Stimulated activated CD4-positive, alpha-beta T cell treated with anti-CD3 and anti-CD28 coated beads, Interleukin-12 subunit alpha, Interleukin-12 subunit beta, amount 100 ng/mL, for 24 hours (primary cell): Measurements from ENCODE around the gene LHFPL2.

Experiments used
- DNase-seq, 2 experiments: peaks; one replicate each; pipeline ENCODE4 v3.0.0-alpha.2; 2020; ENCODE audit warnings: low read depth in 2 of 2

The LHFPL2 gene

GRCh38 chr5:78546276-78546996 lies 102.1 kb downstream of the LHFPL2 start:
- no peak for DNase-seq

GRCh38 chr5:78545406-78545805 lies 103.2 kb downstream of the LHFPL2 start:
- DNase-seq = no peak

GRCh38 chr5:78544561-78545201 lies 103.9 kb downstream of the LHFPL2 start:
- DNase-seq = no peak

DNA sequence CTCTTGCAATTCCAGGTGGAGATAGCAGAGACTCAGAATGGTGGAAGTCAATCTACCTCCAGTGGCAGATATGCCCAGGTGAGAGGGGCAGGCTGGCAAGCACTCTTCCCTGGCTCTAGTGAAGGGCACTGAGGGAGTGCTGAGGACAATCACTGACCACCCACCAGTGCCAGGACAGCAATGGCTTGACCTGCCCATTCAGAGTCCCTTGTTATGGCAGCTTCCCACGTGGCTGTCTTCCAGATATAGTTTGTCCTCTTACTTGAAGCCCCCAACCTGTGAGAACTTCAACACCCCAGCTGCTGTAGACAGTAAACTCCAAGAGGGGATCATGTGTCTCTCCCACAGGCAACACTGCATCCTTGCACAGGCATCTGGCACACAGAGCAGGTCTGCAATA lies 104.7 kb downstream of the LHFPL2 start:
- no peak for DNase-seq

DNA sequence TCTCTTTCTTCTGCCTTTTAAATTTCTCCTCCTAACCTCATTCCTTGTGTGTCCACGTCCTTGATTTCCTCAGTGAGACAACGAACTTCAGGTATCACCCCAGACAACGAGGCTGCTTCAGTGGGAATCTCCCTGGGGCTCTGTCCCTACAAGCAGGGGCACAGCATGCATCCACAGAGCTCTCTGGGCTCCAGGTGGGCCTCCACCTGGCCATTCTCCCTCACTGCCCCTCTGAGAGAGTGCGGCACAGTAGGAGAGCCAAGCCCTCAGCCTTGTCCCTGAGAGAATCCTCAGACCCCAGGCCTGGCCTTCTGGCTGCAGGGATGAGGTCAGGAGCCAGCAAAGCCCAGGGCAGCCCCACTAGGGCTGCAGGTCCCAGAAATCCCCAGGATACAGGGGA lies 105.3 kb downstream of the LHFPL2 start:
- no peak for DNase-seq

DNA sequence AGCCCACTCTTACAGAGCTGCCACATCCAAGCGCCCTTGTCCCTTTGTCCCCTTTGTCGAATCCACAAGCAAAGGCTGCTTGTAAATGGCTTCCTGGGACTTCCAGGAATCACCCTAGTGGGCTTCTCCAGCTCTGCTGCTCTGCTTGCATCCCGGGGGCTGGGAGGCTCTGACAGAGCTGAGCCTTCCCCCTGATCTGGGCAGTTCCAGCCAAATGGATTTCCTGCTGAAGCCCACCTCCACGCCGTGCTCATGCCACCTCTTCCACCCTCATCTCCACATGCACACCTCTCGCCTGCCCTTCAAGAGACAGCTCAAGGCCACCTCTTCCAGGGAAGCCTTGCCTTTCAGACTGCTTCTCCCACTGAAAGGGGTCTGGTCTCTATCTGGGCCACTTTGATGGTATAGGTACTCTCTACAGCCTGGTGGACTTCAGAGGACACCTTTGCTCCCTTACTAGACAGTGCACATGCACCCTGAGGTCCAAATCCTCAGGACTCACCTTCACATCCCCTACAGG lies 106.2 kb downstream of the LHFPL2 start:
- no peak for DNase-seq

DNA sequence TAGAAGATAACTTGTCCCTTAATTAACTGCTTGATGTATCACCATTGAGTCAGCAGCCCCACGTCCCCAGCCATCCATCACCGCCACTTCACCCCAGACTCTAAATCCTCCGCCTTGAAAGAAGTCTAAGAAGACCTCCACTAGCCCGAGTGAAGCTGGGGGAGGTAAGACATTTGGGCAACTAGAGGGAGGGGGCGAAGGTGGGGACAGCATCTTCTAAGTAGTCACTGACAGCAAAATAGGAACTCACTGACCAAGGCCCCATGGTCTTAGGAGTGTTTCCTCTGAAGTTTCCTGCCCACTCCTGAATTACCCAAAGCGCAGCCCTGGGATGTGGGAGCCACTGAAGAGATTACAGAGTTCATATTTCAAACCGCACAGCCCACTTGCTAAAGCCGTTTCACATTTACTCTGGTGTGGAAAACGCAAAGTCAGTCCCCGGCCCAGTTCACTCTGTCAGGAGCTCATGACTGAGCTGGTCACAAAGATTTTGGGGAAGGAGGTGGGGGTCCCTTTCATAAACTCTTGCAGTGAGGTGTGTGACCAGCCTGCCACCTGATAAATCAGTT lies 107.4 kb downstream of the LHFPL2 start:
- no peak for DNase-seq

GRCh38 chr5:78540335-78541085 lies 108.1 kb downstream of the LHFPL2 start:
- DNase-seq = no peak

DNA sequence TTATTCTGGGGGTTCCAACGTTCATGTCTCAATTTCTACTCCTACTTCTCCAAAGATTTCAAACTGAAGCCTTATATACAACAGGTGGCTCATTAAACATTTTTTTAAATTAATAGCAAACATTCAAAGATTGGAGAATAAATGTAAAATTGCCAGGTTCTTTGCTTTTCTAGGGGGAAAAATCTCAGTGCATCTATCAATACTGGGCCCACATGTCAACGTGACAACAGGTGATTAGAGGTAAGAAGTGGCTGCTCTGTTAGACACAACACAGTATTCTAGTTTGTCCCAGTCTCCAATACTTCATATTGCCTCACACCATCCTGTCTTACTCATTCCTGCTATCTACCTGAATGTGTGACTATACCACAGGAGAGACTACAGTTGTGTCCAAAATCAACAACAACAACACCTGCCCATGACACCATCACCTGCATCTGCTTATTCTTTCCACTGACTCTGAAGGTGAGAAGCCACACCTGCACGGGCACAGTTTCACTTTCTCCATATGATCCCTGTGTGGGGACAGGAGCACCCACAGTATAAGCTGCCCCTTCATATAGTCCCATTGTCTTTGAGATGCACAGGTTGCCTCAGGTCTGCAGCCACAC lies 110.2 kb downstream of the LHFPL2 start:
- DNase-seq = no peak

- DNase-seq = no peak
Observed at GRCh38 chr5:78537821-78538220, 110.8 kb downstream of the LHFPL2 start.

GRCh38 chr5:78537411-78537810 lies 111.2 kb downstream of the LHFPL2 start:
- no peak for DNase-seq

DNA sequence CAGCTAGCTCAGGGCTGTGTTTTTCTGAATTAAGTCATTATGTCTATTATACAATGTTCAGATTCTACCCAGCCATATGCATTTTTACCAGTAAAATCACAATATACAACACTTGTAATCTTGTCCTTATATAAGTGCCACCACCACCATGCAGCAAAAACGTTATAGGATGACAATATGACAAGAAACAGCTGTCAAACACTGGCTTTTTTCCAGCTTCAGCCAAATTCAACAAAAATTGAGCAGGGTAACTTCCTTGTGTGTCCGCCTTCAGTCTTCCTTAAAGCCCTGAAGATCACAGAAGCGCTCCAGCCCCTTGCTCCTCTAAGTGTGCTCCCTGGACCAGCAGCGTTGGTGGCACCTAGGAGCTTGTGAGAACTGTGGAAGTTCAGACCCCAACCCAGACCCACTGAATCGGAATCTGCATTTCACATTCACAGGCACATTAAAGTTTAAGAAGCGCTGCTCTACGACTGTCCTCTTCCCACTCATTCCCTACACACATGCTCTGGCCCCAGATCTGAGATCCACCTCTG lies 111.8 kb downstream of the LHFPL2 start:
- DNase-seq = no peak

GRCh38 chr5:78534905-78535200 lies 113.7 kb downstream of the LHFPL2 start:
- DNase-seq = no peak

GRCh38 chr5:78534148-78534904 lies 114.2 kb downstream of the LHFPL2 start:
- no peak for DNase-seq

- DNase-seq = no peak
Observed at GRCh38 chr5:78533356-78533755, 115.2 kb downstream of the LHFPL2 start.

DNA sequence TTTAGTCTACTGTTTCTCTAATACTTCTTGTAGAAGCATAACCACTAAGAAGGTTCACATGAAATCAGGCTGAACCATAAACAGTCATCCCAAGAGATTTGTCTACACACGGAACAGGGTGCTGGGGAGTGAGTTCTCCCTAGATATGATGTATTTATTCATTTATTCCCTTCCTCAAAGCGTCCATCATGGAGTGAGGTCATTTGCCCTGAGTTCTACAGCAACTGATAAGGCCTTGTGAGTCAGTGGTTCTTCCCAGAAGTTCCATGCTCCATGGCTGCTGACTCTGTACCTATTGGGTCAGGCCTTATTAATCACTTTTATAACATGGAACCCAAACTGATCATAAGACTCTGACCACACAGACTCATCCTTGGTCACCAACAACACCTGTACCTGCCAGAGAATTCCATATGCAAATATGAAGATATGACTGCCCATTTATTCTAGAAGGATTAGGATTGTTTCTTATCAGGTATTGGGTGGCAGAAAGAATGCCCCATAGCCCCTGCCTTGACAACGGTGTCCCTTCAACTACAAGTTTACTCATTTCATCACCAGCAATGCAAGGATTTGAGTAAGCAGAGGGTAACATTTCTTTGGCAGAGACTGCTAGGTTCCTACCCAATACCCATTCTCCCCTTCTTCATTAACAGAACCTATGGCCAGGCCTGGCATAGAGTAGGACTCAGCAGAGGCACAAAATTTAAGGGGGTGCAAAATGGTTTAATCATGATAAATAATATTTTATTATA lies 118.1 kb downstream of the LHFPL2 start:
- DNase-seq = no peak

- no peak for DNase-seq
Observed at GRCh38 chr5:78527925-78528324, 120.6 kb downstream of the LHFPL2 start.

DNA sequence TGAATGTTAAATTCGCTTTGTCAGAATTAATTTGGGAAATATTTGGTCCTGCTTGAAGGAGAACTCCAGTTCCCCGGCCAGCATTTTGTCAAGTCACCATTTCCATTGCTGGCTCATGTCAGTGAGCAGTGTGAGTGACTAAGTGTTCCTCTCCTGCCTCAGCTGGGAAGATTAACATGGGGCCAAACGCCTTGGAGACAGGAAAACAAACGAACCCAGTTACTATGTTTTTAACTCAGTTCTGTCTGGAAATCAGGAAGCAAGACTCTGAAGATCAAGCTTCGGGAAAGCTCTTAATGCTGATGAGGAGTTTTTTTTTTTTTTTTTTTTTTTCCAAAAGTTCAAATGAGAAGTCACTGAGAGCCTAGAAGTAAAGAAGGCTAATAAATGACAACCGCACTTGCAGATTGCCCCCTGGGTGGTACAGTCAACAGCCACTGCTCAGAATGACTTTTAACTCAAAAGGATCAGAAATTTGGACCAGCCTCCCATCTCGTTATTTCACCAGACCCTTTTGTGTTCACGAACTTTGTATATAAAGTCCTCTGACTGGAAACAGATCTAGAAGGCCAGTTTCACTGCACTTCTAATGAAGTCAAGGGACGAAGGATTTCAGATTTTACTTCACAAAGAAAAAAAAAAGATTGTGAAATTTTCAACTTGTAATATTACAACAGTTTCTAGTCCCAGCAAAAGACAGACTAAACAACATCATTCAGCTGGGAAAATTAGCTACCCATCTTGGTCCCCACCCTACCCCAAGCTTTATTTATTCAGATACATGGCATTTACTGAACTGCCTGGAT lies 121.3 kb downstream of the LHFPL2 start:
- DNase-seq = no peak

GRCh38 chr5:78526049-78526525 lies 122.5 kb downstream of the LHFPL2 start:
- DNase-seq = no peak
